BLaER1 treated with 17β-estradiol and CSF1 and Interleukin-3, amounts not matched to agents 10 nM and 100 nM (cell line): Measurements from ENCODE around the gene GTF3C1.

ENCODE experiments used
- H3K27ac ChIP-seq, 11 experiments: shearing (Covaris generic); formaldehyde crosslinking; 2 replicates each; pipeline ENCODE4 v1.8.1; 2022
- H3K27me3 ChIP-seq, 11 experiments: shearing (Covaris generic); formaldehyde crosslinking; 2 replicates each; pipeline ENCODE4 v1.8.1; 2022
- H3K36me3 ChIP-seq, 11 experiments: shearing (Covaris generic); formaldehyde crosslinking; 2 replicates each; pipeline ENCODE4 v1.8.1; 2022
- H3K4me1 ChIP-seq, 10 experiments: shearing (Covaris generic); formaldehyde crosslinking; 2 replicates each; pipeline ENCODE4 v1.8.1; 2022
- H3K4me2 ChIP-seq, 11 experiments: shearing (Covaris generic); formaldehyde crosslinking; 2 replicates each; pipeline ENCODE4 v1.8.1; 2022
- H3K4me3 ChIP-seq, 10 experiments: shearing (Covaris generic); formaldehyde crosslinking; 2 replicates each; pipeline ENCODE4 v1.8.1; 2022
- H3K9ac ChIP-seq, 11 experiments: shearing (Covaris generic); formaldehyde crosslinking; 2 replicates each; pipeline ENCODE4 v1.8.1; 2022
- H3K9me3 ChIP-seq, 11 experiments: shearing (Covaris generic); formaldehyde crosslinking; replicated peaks in 1 of 11; 2 replicates each; pipeline ENCODE4 v1.8.1; 2022
- H4K20me1 ChIP-seq, 11 experiments: shearing (Covaris generic); formaldehyde crosslinking; 2 replicates each; pipeline ENCODE4 v1.8.1; 2022
- Cebpa-rat ChIP-seq, 11 experiments: shearing (Covaris generic); IDR thresholded peaks; 2 replicates each; pipeline ENCODE4 v1.8.1; 2022

GTF3C1 gene

GRCh38 chr16:27463741-27464591 is 85.7 kb downstream of the GTF3C1 start:
- Histone ChIP-seq H3K27ac (0 out of 22 replicates have a peak overlapping the region, but pooled peaks of 2 of the 11 experiments have one; percentile 13), H4K20me1 (peaks cover 0 to 63% (median 22%) of the 10 kb centered on the region in 11 experiments; a peak in 13 of 22 replicates), H3K36me3 (peaks cover 90 to 100% (median 98%) of the 10 kb centered on the region in 11 experiments), H3K4me1 (peaks cover 0 to 48% (median 38%) of the 10 kb centered on the region in 10 experiments; a peak in 16 of 20 replicates), H3K9ac (no peak overlapping the region; a peak in 1 of 22 replicates), H3K9me3 (peaks cover 0 to 20% (median 13%) of the 10 kb centered on the region in 11 experiments; a peak in 17 of 22 replicates), H3K27me3 (no peaks in the 10 kb centered on the region), H3K4me2 (peak overlapping the region in 8 of 11 experiments; percentile 35 to 70 (median 58); a peak in 12 of 22 replicates), H3K4me3 (no peak overlapping the region)
- no peak for TF ChIP-seq Cebpa-rat (IDR thresholded peaks at IDR 0.05)

DNA sequence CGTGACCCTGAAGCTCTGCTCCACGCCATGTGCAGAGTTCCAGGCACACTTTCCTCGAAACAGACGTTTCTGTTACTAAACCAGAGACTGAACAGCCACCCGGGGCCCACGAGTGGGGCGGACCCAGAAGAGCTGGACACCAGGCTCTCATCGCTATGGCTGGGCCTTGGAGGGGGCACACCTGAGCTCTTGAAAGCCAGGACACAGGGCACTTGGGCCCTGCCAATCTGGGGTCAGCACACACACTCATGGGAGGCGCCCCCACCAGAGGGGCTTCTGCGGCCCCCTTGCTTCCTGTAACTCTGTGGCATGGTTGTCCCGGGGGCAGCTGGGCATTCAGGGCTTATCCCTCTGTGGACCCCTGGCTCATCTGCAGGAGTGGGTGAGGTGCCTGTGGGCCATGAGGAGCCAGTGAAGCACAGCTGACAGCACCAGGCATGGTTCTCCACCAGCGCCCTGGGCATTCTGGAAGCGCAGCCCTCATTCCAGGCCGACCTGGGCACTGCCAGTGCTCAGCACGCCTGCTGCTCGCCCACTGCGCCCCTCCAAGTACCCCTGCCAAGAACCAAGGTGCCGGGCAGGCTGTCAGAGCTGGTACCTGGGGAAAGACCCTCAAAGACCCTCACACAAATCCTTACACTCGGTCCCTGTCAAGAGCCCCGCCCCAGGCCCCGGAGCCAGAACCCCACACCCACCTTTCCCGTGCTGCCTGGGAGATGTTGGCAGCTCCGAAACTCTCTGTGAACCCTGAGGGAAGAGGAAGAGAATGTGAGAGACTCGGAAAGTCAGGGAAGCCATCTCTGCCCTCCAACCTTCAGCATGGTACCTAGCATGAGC is 86.6 kb downstream of the GTF3C1 start:
- Histone ChIP-seq H4K20me1 (peaks cover 0 to 71% (median 22%) of the 10 kb centered on the region in 11 experiments; a peak in 13 of 22 replicates), H3K4me3 (no peak overlapping the region), H3K27me3 (no peaks in the 10 kb centered on the region), H3K4me1 (peaks cover 6 to 53% (median 43%) of the 10 kb centered on the region in 10 experiments), H3K9ac (peak overlapping the region in 5 of 11 experiments; percentile 6 to 45 (median 26); a peak in 7 of 22 replicates), H3K27ac (peak overlapping the region in 3 of 11 experiments; percentile 25 to 62 (median 50); a peak in 7 of 22 replicates), H3K9me3 (peaks cover 0 to 12% (median 9%) of the 10 kb centered on the region in 11 experiments; a peak in 17 of 22 replicates), H3K4me2 (peak overlapping the region in 9 of 11 experiments; percentile 15 to 70 (median 53); a peak in 16 of 22 replicates), H3K36me3 (peaks cover 81 to 97% (median 91%) of the 10 kb centered on the region in 11 experiments)
- TF ChIP-seq Cebpa-rat (IDR thresholded peaks at IDR 0.05): no peak

GRCh38 chr16:27462200-27462845 is 87.4 kb downstream of the GTF3C1 start:
- Histone ChIP-seq H3K27ac (peak overlapping the region in 4 of 11 experiments; percentile 0 to 62 (median 38); a peak in 7 of 22 replicates), H3K27me3 (no peaks in the 10 kb centered on the region), H4K20me1 (peaks cover 0 to 71% (median 22%) of the 10 kb centered on the region in 11 experiments; a peak in 13 of 22 replicates), H3K4me1 (peaks cover 14 to 59% (median 48%) of the 10 kb centered on the region in 10 experiments), H3K4me3 (no peak overlapping the region), H3K9me3 (peaks cover 0 to 5% (median 2%) of the 10 kb centered on the region in 11 experiments; a peak in 12 of 22 replicates), H3K36me3 (peaks cover 74 to 89% (median 84%) of the 10 kb centered on the region in 11 experiments), H3K9ac (peak overlapping the region in 6 of 11 experiments; percentile 6 to 45 (median 23); a peak in 8 of 22 replicates), H3K4me2 (peak overlapping the region in 8 of 11 experiments; percentile 35 to 70 (median 58); a peak in 16 of 22 replicates)
- TF ChIP-seq Cebpa-rat (IDR thresholded peaks at IDR 0.05): no peak

GRCh38 chr16:27461483-27462171 is 88.1 kb downstream of the GTF3C1 start:
- H3K27ac ChIP-seq: peak overlapping the region in 4 of 11 experiments; percentile 0 to 62 (median 38); a peak in 7 of 22 replicates
- peak overlapping the region in 5 of 11 experiments; percentile 6 to 42 (median 26); a peak in 5 of 22 replicates for H3K9ac ChIP-seq
- no peak overlapping the region for H3K4me3 ChIP-seq
- no peaks in the 10 kb centered on the region for H3K9me3 ChIP-seq
- no peak for TF ChIP-seq Cebpa-rat (IDR thresholded peaks at IDR 0.05)
- peaks cover 0 to 71% (median 22%) of the 10 kb centered on the region in 11 experiments; a peak in 13 of 22 replicates for H4K20me1 ChIP-seq
- H3K4me1 ChIP-seq: peaks cover 21 to 66% (median 54%) of the 10 kb centered on the region in 10 experiments
- peak overlapping the region in 8 of 11 experiments; percentile 35 to 70 (median 58); a peak in 16 of 22 replicates for H3K4me2 ChIP-seq
- peaks cover 67 to 82% (median 77%) of the 10 kb centered on the region in 11 experiments for H3K36me3 ChIP-seq
- no peaks in the 10 kb centered on the region for H3K27me3 ChIP-seq

DNA sequence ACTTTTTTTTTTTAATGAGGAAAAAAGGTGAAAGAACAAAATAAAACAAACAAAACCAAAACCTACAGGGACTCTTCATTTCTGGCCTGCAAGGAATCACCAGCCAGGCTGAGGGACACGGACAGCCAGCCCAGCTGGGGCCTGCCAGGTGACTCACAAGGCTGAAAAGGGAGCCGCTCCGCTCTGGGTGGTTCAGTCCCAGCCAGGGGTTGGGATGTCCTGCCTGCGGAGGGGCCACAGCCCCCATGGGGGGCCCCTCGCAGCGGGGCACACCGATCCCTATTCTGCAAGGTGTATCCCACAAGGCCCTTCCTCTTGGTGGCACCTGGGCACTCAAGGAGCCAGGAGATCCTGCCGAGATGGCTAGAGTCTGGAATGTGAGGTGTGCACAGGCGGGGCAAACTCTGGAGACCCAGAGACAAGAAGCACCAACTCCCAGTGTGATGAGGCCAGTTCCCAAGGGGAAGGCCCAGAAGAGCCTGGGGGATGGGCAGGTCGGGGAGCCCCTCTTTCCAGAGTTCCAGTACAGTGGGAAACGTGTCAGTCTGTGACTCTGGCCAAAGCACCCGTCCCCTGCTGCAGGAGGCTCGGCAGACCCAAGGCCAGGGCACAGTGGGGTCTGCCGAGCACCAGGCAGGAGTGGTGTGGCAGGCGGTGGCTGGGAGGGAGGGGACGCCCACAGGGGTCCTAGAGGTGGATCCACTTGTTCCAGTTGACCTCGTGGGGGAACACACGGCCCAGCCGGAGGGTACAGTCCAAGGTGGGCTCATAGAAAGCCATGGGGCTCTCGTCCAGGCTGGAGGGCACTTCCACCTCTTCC is 88.8 kb downstream of the GTF3C1 start:
- Histone ChIP-seq H3K9ac (peak overlapping the region in 4 of 11 experiments; percentile 10 to 52 (median 36); a peak in 1 of 22 replicates), H3K4me1 (peaks cover 28 to 74% (median 62%) of the 10 kb centered on the region in 10 experiments), H3K27ac (peak overlapping the region in 2 of 11 experiments; percentile 0 to 62; a peak in 4 of 22 replicates), H3K4me3 (no peak overlapping the region), H3K9me3 (no peaks in the 10 kb centered on the region), H4K20me1 (peaks cover 0 to 71% (median 22%) of the 10 kb centered on the region in 11 experiments; a peak in 13 of 22 replicates), H3K27me3 (no peaks in the 10 kb centered on the region), H3K36me3 (peaks cover 59 to 75% (median 69%) of the 10 kb centered on the region in 11 experiments), H3K4me2 (peak overlapping the region in 5 of 11 experiments; percentile 53 to 70 (median 66); a peak in 8 of 22 replicates)
- TF ChIP-seq Cebpa-rat (IDR thresholded peaks at IDR 0.05): no peak

DNA sequence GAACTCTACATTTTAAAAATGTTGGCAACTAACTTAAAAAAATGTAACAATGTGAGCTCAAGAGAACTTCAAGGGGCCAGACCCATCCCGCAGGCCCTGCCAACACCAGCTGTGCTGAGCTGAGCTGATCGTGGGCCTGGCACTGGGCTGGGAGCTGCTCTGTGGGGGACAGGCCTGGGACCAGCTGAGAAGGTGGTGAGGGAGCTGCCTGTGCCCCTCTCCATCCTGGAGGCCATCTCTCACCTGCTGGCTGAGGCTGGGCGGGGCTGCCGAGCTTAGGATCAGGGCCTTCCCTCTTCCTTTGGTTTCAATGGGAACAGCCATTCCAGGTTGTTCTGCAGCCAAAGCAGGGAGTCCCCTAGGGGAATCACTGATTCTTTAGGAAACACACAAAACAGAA is 89.5 kb downstream of the GTF3C1 start:
- Histone ChIP-seq H4K20me1 (peaks cover 0 to 67% (median 22%) of the 10 kb centered on the region in 11 experiments; a peak in 12 of 22 replicates), H3K9me3 (no peaks in the 10 kb centered on the region), H3K27ac (0 out of 22 replicates have a peak overlapping the region, but pooled peaks of 1 of the 11 experiments have one; percentile 15), H3K4me3 (no peak overlapping the region), H3K4me2 (peak overlapping the region in 1 of 11 experiments; percentile 67; a peak in 1 of 22 replicates), H3K4me1 (peaks cover 35 to 80% (median 68%) of the 10 kb centered on the region in 10 experiments), H3K9ac (peak overlapping the region in 3 of 11 experiments; percentile 10 to 52 (median 42); a peak in 1 of 22 replicates), H3K27me3 (no peaks in the 10 kb centered on the region), H3K36me3 (peaks cover 52 to 68% (median 63%) of the 10 kb centered on the region in 11 experiments)
- no peak for TF ChIP-seq Cebpa-rat (IDR thresholded peaks at IDR 0.05)
